ENCODE measurements around the gene RAMACL. TPM values are rescaled to one million over a fixed set of nuclear protein-coding genes. Genes with fewer than 3 reads are reported as not detected.

Gene RAMACL
- total and polyA plus RNA-seq, 7 donors: 0.34 to 3.0 (median 1.4) TPM; not detected in 2

DNA sequence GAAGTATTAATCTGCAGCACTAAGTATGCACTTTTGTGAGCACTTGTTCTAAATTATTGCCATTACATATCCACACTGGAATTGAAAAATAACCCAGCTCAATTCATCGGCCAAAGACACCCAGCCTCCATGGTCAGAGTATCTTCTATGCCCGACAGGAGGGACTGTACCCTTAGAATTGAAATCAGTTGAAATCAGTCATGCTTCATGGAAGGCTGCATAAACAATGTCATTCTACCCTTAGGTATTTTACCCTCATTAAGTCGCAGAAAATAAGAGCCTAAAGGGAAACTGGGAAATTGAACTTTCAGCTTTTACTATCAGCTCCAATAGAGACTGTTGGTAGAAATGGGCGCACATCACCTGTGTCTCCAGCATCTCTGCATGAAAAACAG lies 2.9 kb upstream of the RAMACL start:
- Histone ChIP-seq H3K4me1 (peaks cover 0 to 46% (median 20%) of the 10 kb centered on the region in 4 donors), H3K9me3 (no peaks in the 10 kb centered on the region), H3K27me3 (no peaks in the 10 kb centered on the region), H3K4me3 (no peak overlapping the region), H3K36me3 (no peaks in the 10 kb centered on the region), H3K27ac (peak overlapping the region in 2 of 4 donors; percentile 14 to 51)
- intact Hi-C loops (cut with DNase I): no loop called here
- no peak for DNase-seq
- TF ChIP-seq, protein P1, sequence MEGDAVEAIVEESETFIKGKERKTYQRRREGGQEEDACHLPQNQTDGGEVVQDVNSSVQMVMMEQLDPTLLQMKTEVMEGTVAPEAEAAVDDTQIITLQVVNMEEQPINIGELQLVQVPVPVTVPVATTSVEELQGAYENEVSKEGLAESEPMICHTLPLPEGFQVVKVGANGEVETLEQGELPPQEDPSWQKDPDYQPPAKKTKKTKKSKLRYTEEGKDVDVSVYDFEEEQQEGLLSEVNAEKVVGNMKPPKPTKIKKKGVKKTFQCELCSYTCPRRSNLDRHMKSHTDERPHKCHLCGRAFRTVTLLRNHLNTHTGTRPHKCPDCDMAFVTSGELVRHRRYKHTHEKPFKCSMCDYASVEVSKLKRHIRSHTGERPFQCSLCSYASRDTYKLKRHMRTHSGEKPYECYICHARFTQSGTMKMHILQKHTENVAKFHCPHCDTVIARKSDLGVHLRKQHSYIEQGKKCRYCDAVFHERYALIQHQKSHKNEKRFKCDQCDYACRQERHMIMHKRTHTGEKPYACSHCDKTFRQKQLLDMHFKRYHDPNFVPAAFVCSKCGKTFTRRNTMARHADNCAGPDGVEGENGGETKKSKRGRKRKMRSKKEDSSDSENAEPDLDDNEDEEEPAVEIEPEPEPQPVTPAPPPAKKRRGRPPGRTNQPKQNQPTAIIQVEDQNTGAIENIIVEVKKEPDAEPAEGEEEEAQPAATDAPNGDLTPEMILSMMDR (IDR thresholded peaks at IDR 0.05): no peak
- TF ChIP-seq EP300 (IDR thresholded peaks at IDR 0.05): no peak
- no peak for TF ChIP-seq POLR2A (IDR thresholded peaks at IDR 0.05)
- TF ChIP-seq POLR2AphosphoS5 (IDR thresholded peaks at IDR 0.05): no peak
- WGBS, 2 donors: 72 to 93% methylated on average over 4 of the region's 4 CpGs

DNA sequence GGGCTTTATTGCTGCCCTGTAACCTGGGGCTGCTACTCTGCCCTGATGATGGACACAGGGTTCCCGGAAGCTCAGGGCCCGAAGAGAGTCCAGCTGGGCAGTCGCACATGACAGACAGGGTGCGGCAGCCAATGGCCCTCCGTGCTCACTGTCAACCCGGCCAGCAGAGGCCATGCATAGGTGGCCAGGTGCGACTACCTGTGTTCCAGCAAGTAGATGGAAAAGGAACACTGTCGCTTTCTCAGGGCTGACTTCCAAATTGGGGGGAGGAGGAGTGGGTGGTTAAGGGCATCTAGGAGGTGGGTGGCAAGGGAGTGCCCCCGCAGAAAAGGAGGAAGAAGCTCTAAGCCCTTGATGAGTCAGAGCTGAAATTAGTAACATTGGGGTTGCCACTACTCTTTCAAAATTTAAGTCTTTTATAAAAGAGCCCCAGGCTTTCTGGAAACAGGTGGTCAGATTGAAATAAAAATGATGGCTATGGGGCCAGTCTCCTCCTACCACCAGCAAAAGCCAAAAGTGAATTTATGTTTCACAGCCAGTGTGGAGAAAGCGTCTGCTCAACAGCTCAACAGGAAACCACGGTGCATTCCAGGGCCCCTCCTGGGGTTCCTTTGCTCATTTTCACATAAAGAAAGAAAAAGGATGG lies 2.3 kb upstream of the RAMACL start:
- DNase-seq: no peak
- TF ChIP-seq, protein P1 (IDR thresholded peaks at IDR 0.05): no peak
- TF ChIP-seq POLR2A (IDR thresholded peaks at IDR 0.05): no peak
- no peak for TF ChIP-seq POLR2AphosphoS5 (IDR thresholded peaks at IDR 0.05)
- no peak for TF ChIP-seq EP300 (IDR thresholded peaks at IDR 0.05)
- Histone ChIP-seq H3K4me1 (peaks cover 0 to 51% (median 24%) of the 10 kb centered on the region in 4 donors), H3K36me3 (no peaks in the 10 kb centered on the region), H3K4me3 (no peak overlapping the region), H3K9me3 (no peaks in the 10 kb centered on the region), H3K27ac (peak overlapping the region in 3 of 4 donors; percentile 13 to 51 (median 14)), H3K27me3 (no peaks in the 10 kb centered on the region)
- WGBS, 2 donors: 53 to 83% methylated on average over 11 of the region's 11 CpGs
- intact Hi-C loops (cut with DNase I): no loop called here

DNA sequence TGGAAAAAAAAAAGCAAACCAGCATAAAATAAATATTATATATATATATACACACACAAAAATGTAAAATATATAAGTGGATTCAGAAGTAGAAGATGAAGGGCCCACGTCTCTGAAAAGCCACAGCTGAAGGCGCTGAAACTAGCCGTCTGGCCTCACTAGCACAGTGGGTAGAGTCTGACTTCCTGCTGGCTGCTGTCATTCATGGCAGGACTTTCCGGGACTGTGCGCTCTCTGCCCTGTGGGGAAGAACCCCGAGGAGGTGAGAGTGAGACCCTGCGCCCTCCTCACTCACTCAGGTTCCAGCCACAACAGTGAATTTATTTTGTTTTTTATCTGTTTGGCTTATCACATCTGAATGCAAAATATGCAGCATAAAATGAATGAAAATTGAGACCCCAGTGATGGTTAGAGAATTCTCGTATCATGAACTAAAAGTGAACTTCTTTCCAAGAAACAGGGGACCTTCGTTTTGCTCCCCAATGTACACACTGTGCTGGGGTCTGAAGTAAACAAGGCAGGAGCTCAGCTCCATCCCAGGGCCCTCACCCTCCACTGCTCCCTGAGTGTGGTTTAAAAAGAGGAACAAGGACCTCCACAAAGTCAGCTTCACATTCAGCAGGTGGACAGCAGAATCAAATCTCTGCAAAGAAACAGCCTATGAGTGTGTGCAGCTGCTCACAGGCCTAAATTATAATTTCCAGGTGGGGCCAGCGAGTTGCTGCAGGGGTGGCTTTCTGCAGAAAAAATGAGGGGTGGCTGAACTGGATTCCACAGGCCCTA lies 1.3 kb upstream of the RAMACL start:
- Histone ChIP-seq H3K27ac (peak overlapping the region in 2 of 4 donors; percentile 13 to 35), H3K27me3 (no peaks in the 10 kb centered on the region), H3K4me3 (no peak overlapping the region), H3K36me3 (no peaks in the 10 kb centered on the region), H3K4me1 (peaks cover 0 to 59% (median 24%) of the 10 kb centered on the region in 4 donors), H3K9me3 (no peaks in the 10 kb centered on the region)
- intact Hi-C loops (cut with DNase I): no loop called here
- DNase-seq: no peak
- 57 to 86% methylated on average over 10 of the region's 10 CpGs for WGBS, 2 donors
- TF ChIP-seq POLR2AphosphoS5 (IDR thresholded peaks at IDR 0.05): no peak

DNA sequence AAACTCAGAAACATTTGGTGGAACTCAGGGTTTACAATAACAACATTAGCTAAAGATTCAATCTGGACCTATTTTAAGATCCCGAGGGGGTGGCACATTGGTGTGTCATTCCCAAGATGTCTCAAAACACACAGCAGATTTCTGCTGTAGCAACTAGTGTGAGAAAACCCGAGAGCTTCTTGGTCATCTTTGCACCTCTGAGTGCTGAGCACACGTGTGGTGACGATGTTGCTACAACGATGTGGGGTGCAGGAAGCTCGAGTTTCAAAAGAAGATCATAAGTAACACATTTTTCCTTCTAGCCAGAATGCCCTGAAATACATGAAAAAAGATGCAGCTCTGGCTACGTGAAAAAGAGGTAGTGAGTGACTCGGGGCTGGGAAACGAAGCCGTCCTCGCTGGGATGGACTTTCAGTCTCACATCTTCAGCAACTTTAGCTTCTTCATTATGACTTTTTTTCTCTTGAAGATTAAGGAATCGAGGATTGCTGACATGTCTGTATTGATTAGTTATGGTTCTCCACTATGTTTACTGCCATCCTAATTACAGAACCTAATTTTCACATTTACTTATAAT lies 1.5 kb downstream of the RAMACL start:
- no peaks in the 10 kb centered on the region for H3K9me3 ChIP-seq
- H3K4me3 ChIP-seq: no peak overlapping the region
- WGBS, 2 donors: 89 to 91% methylated on average over 12 of the region's 12 CpGs
- no peak for TF ChIP-seq POLR2A (IDR thresholded peaks at IDR 0.05)
- TF ChIP-seq POLR2AphosphoS5 (IDR thresholded peaks at IDR 0.05): no peak
- TF ChIP-seq, protein P1 (IDR thresholded peaks at IDR 0.05): no peak
- no peak for TF ChIP-seq EP300 (IDR thresholded peaks at IDR 0.05)
- H3K36me3 ChIP-seq: no peaks in the 10 kb centered on the region
- H3K4me1 ChIP-seq: peaks cover 0 to 45% (median 21%) of the 10 kb centered on the region in 4 donors
- H3K27me3 ChIP-seq: no peaks in the 10 kb centered on the region
- H3K27ac ChIP-seq: peak overlapping the region in 1 of 4 donors; percentile 61
- intact Hi-C loops (cut with DNase I): no loop called here
- no peak for DNase-seq

DNA sequence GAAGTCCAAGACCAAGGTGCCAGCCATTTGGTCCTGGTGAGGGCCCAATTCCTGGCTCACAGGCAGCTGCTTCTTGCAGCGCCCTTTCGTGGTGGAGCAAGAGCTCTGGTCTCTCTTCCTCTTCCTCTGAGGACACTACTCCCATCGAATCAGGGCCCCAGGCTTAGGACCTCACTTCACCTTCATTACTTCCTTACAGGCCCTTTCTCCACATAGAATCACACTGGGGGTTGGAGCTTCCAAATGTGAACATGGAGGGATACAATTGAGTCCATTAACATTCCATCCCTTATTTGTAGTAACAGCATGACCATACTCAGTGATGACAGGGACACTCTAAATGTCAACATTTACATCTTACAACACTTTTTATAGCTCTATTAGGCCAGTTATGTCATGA lies 2.3 kb downstream of the RAMACL start:
- TF ChIP-seq, protein P1 (IDR thresholded peaks at IDR 0.05): no peak
- peak in 1 of 4 donors; percentile 12 for TF ChIP-seq POLR2AphosphoS5 (IDR thresholded peaks at IDR 0.05)
- Histone ChIP-seq H3K36me3 (no peaks in the 10 kb centered on the region), H3K4me3 (no peak overlapping the region), H3K27me3 (no peaks in the 10 kb centered on the region), H3K27ac (peak overlapping the region in 1 of 4 donors; percentile 61), H3K9me3 (no peaks in the 10 kb centered on the region), H3K4me1 (peaks cover 0 to 38% (median 16%) of the 10 kb centered on the region in 4 donors)
- intact Hi-C loops (cut with DNase I): no loop called here
- WGBS, 2 donors: 75 to 80% methylated on average over 3 of the region's 3 CpGs
- no peak for DNase-seq

All from sigmoid colon (tissue), 7 donors.